GM23248 (cell line): ENCODE measurements around the gene OR10P1. TPM values are rescaled to one million over a fixed set of nuclear protein-coding genes. Genes with fewer than 3 reads are reported as not detected.

Experiments used
- DNase-seq: peaks from one replicate; pipeline ENCODE4 v3.0.0-alpha.2; 2015
- H2AFZ ChIP-seq: fragments of 200-600 bp; sonication (generic); 2 replicates; pipeline ENCODE4 v1.6.1; 2016; ENCODE audit warnings: antibody characterized with exemption
- H3F3A ChIP-seq: fragments of 200-600 bp; sonication (generic); 2 replicates; pipeline ENCODE4 v1.6.1; 2016; ENCODE audit warnings: mild to moderate bottlenecking, antibody characterized with exemption, mixed run types; ENCODE audit not compliant: insufficient read depth
- H3K27ac ChIP-seq: fragments of 200-600 bp; sonication (generic); 2 replicates; pipeline ENCODE4 v1.5.1; 2016; ENCODE audit warnings: mild to moderate bottlenecking
- H3K27me3 ChIP-seq: fragments of 200-600 bp; sonication (generic); replicated peaks from 2 replicates; pipeline ENCODE4 v1.6.1; 2016; ENCODE audit warnings: mild to moderate bottlenecking; ENCODE audit not compliant: insufficient read depth
- H3K36me3 ChIP-seq: fragments of 200-600 bp; sonication (generic); 2 replicates; pipeline ENCODE4 v1.6.1; 2016; ENCODE audit warnings: low read depth, mild to moderate bottlenecking
- H3K4me1 ChIP-seq: fragments of 200-600 bp; sonication (generic); 2 replicates; pipeline ENCODE4 v1.6.1; 2016; ENCODE audit warnings: mild to moderate bottlenecking; ENCODE audit not compliant: insufficient read depth
- H3K4me2 ChIP-seq: fragments of 200-600 bp; sonication (generic); one replicate; pipeline ENCODE4 v1.6.1; 2016; ENCODE audit warnings: mild to moderate bottlenecking; ENCODE audit not compliant: unreplicated experiment
- H3K4me3 ChIP-seq: fragments of 200-600 bp; sonication (generic); 2 replicates; pipeline ENCODE4 v1.5.1; 2016; ENCODE audit warnings: mild to moderate bottlenecking
- H3K79me2 ChIP-seq: fragments of 200-600 bp; sonication (generic); 2 replicates; pipeline ENCODE4 v1.6.1; 2016; ENCODE audit warnings: mild to moderate bottlenecking; ENCODE audit not compliant: insufficient read depth
- H3K9ac ChIP-seq: fragments of 200-600 bp; sonication (generic); 2 replicates; pipeline ENCODE4 v1.6.1; 2016; ENCODE audit warnings: mild to moderate bottlenecking
- H3K9me2 ChIP-seq: fragments of 200-600 bp; sonication (generic); 2 replicates; pipeline ENCODE4 v1.6.1; 2016; ENCODE audit warnings: mixed run types, mild to moderate bottlenecking, moderate library complexity; ENCODE audit not compliant: insufficient read depth
- H3K9me3 ChIP-seq: fragments of 200-600 bp; sonication (generic); one replicate; pipeline ENCODE4 v1.6.1; 2017; ENCODE audit warnings: low read depth
- H4K20me1 ChIP-seq: fragments of 200-600 bp; sonication (generic); 2 replicates; pipeline ENCODE4 v1.6.0; 2016; ENCODE audit not compliant: insufficient read depth
- EZH2 ChIP-seq: fragments of 200-600 bp; sonication (generic); IDR thresholded peaks from 2 replicates; pipeline ENCODE4 v1.6.1; 2018; ENCODE audit warnings: antibody characterized with exemption, mild to moderate bottlenecking; ENCODE audit not compliant: insufficient read depth, poor library complexity, severe bottlenecking
- EZH2phosphoT487 ChIP-seq: fragments of 200-600 bp; sonication (generic); IDR thresholded peaks from 2 replicates; pipeline ENCODE4 v1.6.1; 2018; ENCODE audit warnings: antibody characterized with exemption, moderate library complexity, mild to moderate bottlenecking, low read depth; ENCODE audit not compliant: insufficient read depth
- WGBS, 2 experiments: methylation state at CpG; one replicate each; pipeline ENCODE4 v1.1.6; 2015 to 2017; ENCODE audit warnings: low lambda C conversion rate in 2 of 2, low coverage in 1 of 2; ENCODE audit errors: missing lambda C conversion rate in 2 of 2; 5-methylcytosine and 5-hydroxymethylcytosine counted together
- in situ Hi-C: fragments of 300-500 bp; cut with MboI; formaldehyde crosslinking; loops from 2 replicates; pipeline ENCODE4 v1.15.0; 2020
- polyA plus RNA-seq: library from polyadenylated mRNA; unstranded; fragments of >200 nt; fragmentation: Nextera tagmentation; extraction: Ambion mirVana; gene quantifications from 2 replicates; pipeline ENCODE4 v1.2.1, GENCODE V29; 2016
- small RNA-seq: library from RNA; depleted of rRNA; stranded (forward); fragments of <200 nt; gene quantifications from one replicate; pipeline ENCODE3, GENCODE V24; 2014; ENCODE audit warnings: low read depth, low replicate concordance
- total RNA-seq: library from RNA; depleted of rRNA; stranded (reverse); fragments of >200 nt; shearing (Covaris generic); gene quantifications from 2 replicates; pipeline ENCODE4 v1.2.3, GENCODE V29; 2014; rRNA removed

Gene OR10P1
- total and polyA plus RNA-seq, 2 experiments from 2014 or later = not detected

DNA sequence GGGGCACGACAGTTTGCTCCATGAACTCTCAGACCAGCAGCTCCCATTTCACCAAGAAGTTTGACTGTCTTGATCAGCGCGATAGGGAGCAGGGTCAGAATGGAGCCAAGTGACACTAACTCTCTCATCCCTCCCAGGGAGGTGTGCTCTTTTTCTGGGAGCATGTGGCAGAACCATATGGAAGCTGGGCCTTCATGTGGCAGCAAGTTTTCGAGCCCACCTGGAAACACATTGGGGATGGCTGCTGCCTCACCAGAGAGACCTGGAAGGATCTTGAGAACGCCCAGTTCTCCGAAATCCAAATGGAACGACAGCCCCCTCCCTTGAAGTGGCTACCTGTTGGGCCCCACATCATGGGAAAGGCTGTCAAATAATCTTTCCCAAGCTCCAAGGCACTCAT lies 47.0 kb downstream of the OR10P1 start:
- Histone ChIP-seq H3K27ac (no peak overlapping the region), H3K79me2 (no peaks in the 10 kb centered on the region), H3K4me2 (no peak overlapping the region), H3K27me3 (no peaks in the 10 kb centered on the region), H2AFZ (no peak overlapping the region), H3F3A (peaks cover 6% of the 10 kb centered on the region), H3K4me1 (peaks cover 8% of the 10 kb centered on the region; the same call in 1 of the 2 replicates), H3K9ac (no peak overlapping the region), H3K36me3 (no peaks in the 10 kb centered on the region), H3K9me3 (no peaks in the 10 kb centered on the region), H4K20me1 (no peaks in the 10 kb centered on the region), H3K4me3 (no peak overlapping the region), H3K9me2 (no peaks in the 10 kb centered on the region)
- TF ChIP-seq EZH2 = no peak
- no peak for TF ChIP-seq EZH2phosphoT487
- no peak for DNase-seq
- in situ Hi-C loops = no loop called here
- WGBS, 2 experiments = 85 to 86% methylated on average over 7 of the region's 7 CpGs

DNA sequence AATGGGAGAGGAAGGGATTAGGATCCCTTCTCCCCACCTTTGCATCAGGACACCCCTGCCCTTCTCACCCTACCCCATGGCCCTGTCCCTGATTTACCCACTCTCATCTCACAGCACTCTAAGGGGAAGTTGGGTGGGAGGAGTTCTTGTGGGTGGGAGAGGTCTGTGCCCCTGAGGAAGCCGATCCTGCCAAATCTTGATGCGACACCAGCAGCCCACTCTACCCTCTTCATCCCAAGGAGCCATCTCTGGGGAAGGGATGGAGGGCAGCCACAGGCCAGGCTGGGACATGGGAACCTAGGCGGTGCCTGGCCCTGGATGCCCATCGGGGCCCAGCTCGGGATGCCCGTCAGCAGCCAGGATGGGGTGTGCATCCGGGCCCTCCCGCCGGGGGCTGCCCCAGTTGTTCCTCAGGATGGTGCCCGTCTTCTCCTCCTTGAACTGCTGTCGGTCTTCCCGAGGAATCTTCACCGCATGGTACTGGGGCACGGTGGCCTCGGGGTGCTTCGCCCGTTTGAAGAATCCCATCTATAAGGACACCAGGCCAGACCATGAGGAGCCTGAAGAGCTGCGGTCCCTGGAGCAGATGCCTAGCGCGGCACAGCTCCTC lies 48.2 kb downstream of the OR10P1 start:
- no peak overlapping the region for H2AFZ ChIP-seq
- no peaks in the 10 kb centered on the region for H3K27me3 ChIP-seq
- TF ChIP-seq EZH2phosphoT487 = no peak
- TF ChIP-seq EZH2 = no peak
- no peak overlapping the region for H3K4me3 ChIP-seq
- no peaks in the 10 kb centered on the region for H3K79me2 ChIP-seq
- no peak overlapping the region for H3K27ac ChIP-seq
- in situ Hi-C loops = no loop called here
- DNase-seq = no peak
- WGBS, 2 experiments = 87 to 90% methylated on average over 19 to 20 of the region's 20 CpGs
- H3K4me2 ChIP-seq = no peak overlapping the region
- H3K9me3 ChIP-seq = no peaks in the 10 kb centered on the region
- H3K9me2 ChIP-seq = no peaks in the 10 kb centered on the region
- peaks cover 8% of the 10 kb centered on the region; the same call in 1 of the 2 replicates for H3K4me1 ChIP-seq
- H3F3A ChIP-seq = peaks cover 6% of the 10 kb centered on the region
- H3K36me3 ChIP-seq = no peaks in the 10 kb centered on the region
- H3K9ac ChIP-seq = no peak overlapping the region
- no peaks in the 10 kb centered on the region for H4K20me1 ChIP-seq

DNA sequence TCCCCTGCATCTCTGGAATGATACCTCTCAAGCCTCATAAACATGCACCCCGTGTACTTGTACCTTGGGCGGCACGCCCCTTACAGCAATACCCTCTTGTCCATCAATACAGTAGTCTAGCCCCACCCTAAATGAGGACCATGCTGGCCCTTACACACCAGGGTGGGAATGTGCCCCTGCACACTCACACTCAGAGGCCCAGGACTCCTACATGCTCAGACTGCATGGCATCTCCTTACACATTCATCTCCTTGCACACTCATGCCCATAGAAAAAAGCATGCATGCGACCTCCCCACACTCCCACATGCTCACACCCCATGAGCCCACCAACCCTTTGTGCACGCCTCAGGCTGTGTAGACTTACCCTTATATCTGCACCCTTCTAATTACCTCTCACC lies 49.0 kb downstream of the OR10P1 start:
- DNase-seq = no peak
- Histone ChIP-seq H3K4me3 (no peak overlapping the region), H3K9me3 (no peaks in the 10 kb centered on the region), H3K9ac (no peak overlapping the region), H3K79me2 (no peaks in the 10 kb centered on the region), H3K27ac (no peak overlapping the region), H2AFZ (no peak overlapping the region), H3K27me3 (no peaks in the 10 kb centered on the region), H3K9me2 (no peaks in the 10 kb centered on the region), H3K4me1 (peaks cover 8% of the 10 kb centered on the region; the same call in 1 of the 2 replicates), H3K36me3 (no peaks in the 10 kb centered on the region), H3F3A (peaks cover 1% of the 10 kb centered on the region), H4K20me1 (no peaks in the 10 kb centered on the region), H3K4me2 (no peak overlapping the region)
- WGBS, 2 experiments = 82 to 86% methylated on average over 5 of the region's 5 CpGs
- in situ Hi-C loops = no loop called here
- TF ChIP-seq EZH2 (no peak), EZH2phosphoT487 (no peak)

DNA sequence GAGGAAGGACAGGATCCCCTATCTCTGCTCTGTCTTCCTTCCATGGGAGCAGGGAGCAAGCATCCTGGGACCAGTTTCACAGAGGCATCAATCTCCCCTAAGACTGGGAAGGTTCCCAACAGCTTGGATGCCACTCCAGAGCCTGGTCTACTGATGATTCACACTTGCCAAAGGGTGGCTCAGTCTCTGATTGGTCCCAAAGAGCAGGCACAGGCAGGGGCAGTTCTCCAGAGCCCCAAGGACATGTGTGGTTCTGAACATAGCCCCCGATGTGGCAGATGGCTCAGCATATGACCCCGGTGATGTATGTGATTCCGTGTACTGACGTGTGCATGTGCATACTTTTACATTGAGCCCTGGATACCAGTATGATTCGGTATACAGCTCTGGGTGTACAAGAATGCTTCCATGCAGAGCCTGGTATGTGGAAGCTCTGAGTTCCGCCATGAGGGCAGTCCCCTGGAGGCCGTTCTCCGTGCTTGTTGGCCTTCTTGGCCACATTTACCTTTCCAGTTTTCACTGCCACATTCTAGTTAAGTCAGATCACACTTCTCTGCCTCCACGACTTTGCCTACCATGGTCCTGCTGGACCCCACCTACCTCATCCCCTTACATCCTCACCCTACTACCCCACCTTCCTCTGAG lies 49.8 kb downstream of the OR10P1 start:
- WGBS, 2 experiments = 75 to 76% methylated on average over 9 of the region's 9 CpGs
- no peaks in the 10 kb centered on the region for H3K9me3 ChIP-seq
- H3K36me3 ChIP-seq = no peaks in the 10 kb centered on the region
- H3K4me1 ChIP-seq = peaks cover 5% of the 10 kb centered on the region; the same call in 1 of the 2 replicates
- H3K9ac ChIP-seq = no peak overlapping the region
- in situ Hi-C loops = no loop called here
- no peaks in the 10 kb centered on the region for H3F3A ChIP-seq
- H2AFZ ChIP-seq = no peak overlapping the region
- no peak overlapping the region for H3K27ac ChIP-seq
- no peak overlapping the region for H3K4me3 ChIP-seq
- no peaks in the 10 kb centered on the region for H3K27me3 ChIP-seq
- DNase-seq = peak; percentile 34
- H4K20me1 ChIP-seq = no peaks in the 10 kb centered on the region
- no peak overlapping the region for H3K4me2 ChIP-seq
- TF ChIP-seq EZH2 (no peak), EZH2phosphoT487 (no peak)
- H3K79me2 ChIP-seq = no peaks in the 10 kb centered on the region
- H3K9me2 ChIP-seq = no peaks in the 10 kb centered on the region

Small RNAs within 50 kb of the gene (small RNA-seq; reads per million reads assigned to genes)
- not detected for gene AC009779.5

Other genes with a start within 250 kb of the OR10P1 start
- not detected in 2 replicates for gene OR6C65, start 236.4 kb upstream of the OR10P1 start, total RNA-seq
- gene OR6C65, start 236.4 kb upstream of the OR10P1 start, polyA plus RNA-seq = not detected in 2 replicates
- gene OR6C76, start 210.6 kb upstream of the OR10P1 start, total RNA-seq = not detected in 2 replicates
- not detected in 2 replicates for gene OR6C76, start 210.6 kb upstream of the OR10P1 start, polyA plus RNA-seq
- not detected in 2 replicates for gene OR6C2, start 192.8 kb upstream of the OR10P1 start, total RNA-seq
- not detected in 2 replicates for gene OR6C2, start 192.8 kb upstream of the OR10P1 start, polyA plus RNA-seq
- not detected in 2 replicates for gene OR6C70, start 166.8 kb upstream of the OR10P1 start, total RNA-seq
- gene OR6C70, start 166.8 kb upstream of the OR10P1 start, polyA plus RNA-seq = not detected in 2 replicates
- not detected in 2 replicates for gene OR6C68, start 144.5 kb upstream of the OR10P1 start, total RNA-seq
- not detected in 2 replicates for gene OR6C68, start 144.5 kb upstream of the OR10P1 start, polyA plus RNA-seq
- gene OR6C4, start 87.3 kb upstream of the OR10P1 start, total RNA-seq = not detected in 2 replicates
- gene OR6C4, start 87.3 kb upstream of the OR10P1 start, polyA plus RNA-seq = not detected in 2 replicates
- not detected in 2 replicates for gene OR2AP1, start 64.4 kb upstream of the OR10P1 start, total RNA-seq
- not detected in 2 replicates for gene OR2AP1, start 64.4 kb upstream of the OR10P1 start, polyA plus RNA-seq
- gene ITGA7, start 71.0 kb downstream of the OR10P1 start, total RNA-seq = 6.6 and 7.2 TPM in 2 replicates
- gene ITGA7, start 71.0 kb downstream of the OR10P1 start, polyA plus RNA-seq = 2.0 and 2.1 TPM in 2 replicates
- gene BLOC1S1, start 79.2 kb downstream of the OR10P1 start, total RNA-seq = 47.6 and 110 TPM in 2 replicates
- gene BLOC1S1, start 79.2 kb downstream of the OR10P1 start, polyA plus RNA-seq = 193 and 197 TPM in 2 replicates
- gene RDH5, start 83.5 kb downstream of the OR10P1 start, total RNA-seq = 15.4 and 27.2 TPM in 2 replicates
- 15.6 and 17.6 TPM in 2 replicates for gene RDH5, start 83.5 kb downstream of the OR10P1 start, polyA plus RNA-seq
- 1,521 and 1,535 TPM in 2 replicates for gene CD63, start 92.1 kb downstream of the OR10P1 start, total RNA-seq
- gene CD63, start 92.1 kb downstream of the OR10P1 start, polyA plus RNA-seq = 3,562 and 3,671 TPM in 2 replicates
- gene GDF11, start 106.2 kb downstream of the OR10P1 start, total RNA-seq = 2.1 and 9.9 TPM in 2 replicates
- gene GDF11, start 106.2 kb downstream of the OR10P1 start, polyA plus RNA-seq = 0.56 and 0.67 TPM in 2 replicates
- 53.6 and 65.1 TPM in 2 replicates for gene SARNP, start 180.8 kb downstream of the OR10P1 start, total RNA-seq
- 131 and 139 TPM in 2 replicates for gene SARNP, start 180.8 kb downstream of the OR10P1 start, polyA plus RNA-seq
- 21.1 and 21.7 TPM in 2 replicates for gene ORMDL2, start 181.1 kb downstream of the OR10P1 start, total RNA-seq
- gene ORMDL2, start 181.1 kb downstream of the OR10P1 start, polyA plus RNA-seq = 86.6 and 87.7 TPM in 2 replicates
- 38.7 and 43.8 TPM in 2 replicates for gene DNAJC14, start 192.7 kb downstream of the OR10P1 start, total RNA-seq
- 23.7 and 24.5 TPM in 2 replicates for gene DNAJC14, start 192.7 kb downstream of the OR10P1 start, polyA plus RNA-seq
- gene MMP19, start 206.0 kb downstream of the OR10P1 start, total RNA-seq = 17.6 and 26.3 TPM in 2 replicates
- 13.8 and 15.7 TPM in 2 replicates for gene MMP19, start 206.0 kb downstream of the OR10P1 start, polyA plus RNA-seq